ENCODE data around the gene PEAR1. TPM values are rescaled to one million over a fixed set of nuclear protein-coding genes. Genes with fewer than 3 reads are reported as not detected.

PEAR1 gene
- polyA plus RNA-seq, 3 donors = not detected

- Mint-ChIP-seq H3K4me1 (peaks cover 32% of the 10 kb centered on the region), H3K4me3 (peak overlapping the region in 1 of 2 donors; percentile 87), H3K27me3 (ENCODE audit: low read depth in 3 of 3) (peaks cover 92 to 99% (median 94%) of the 10 kb centered on the region in 3 donors), H3K9me3 (peaks cover 6 to 37% (median 22%) of the 10 kb centered on the region in 7 donors), H3K36me3 (peaks cover 3 to 23% of the 10 kb centered on the region in 2 donors), H3K27ac (no peak overlapping the region)
- Histone ChIP-seq H3K79me2 (ENCODE audit: insufficient read depth, low read length) (no peaks in the 10 kb centered on the region), H3K4me3 (replicated peaks in 1 of 3; ENCODE audit: low read depth in 2 of 3, low read length in 3 of 3) (no peak overlapping the region), H3K36me3 (replicated peaks in 1 of 2; ENCODE audit: control insufficient read depth in 1 of 2, insufficient read depth in 2 of 2, low read length in 2 of 2) (no peaks in the 10 kb centered on the region), H3K4me1 (ENCODE audit: control insufficient read depth in 1 of 2, insufficient read depth in 2 of 2, low read length in 2 of 2) (peaks cover 18 to 26% of the 10 kb centered on the region in 2 donors), H3K27ac (ENCODE audit: low read depth in 1 of 2, low read length in 2 of 2) (no peak overlapping the region), H3K27me3 (ENCODE audit: control insufficient read depth in 2 of 2, insufficient read depth in 2 of 2, low read length in 2 of 2) (peaks cover 64 to 87% of the 10 kb centered on the region in 2 donors), H3K9ac (ENCODE audit: insufficient read depth, low read length, poor library complexity, severe bottlenecking) (no peak overlapping the region), H3K9me3 (replicated peaks in 1 of 2; ENCODE audit: control insufficient read depth in 1 of 2, insufficient read depth in 1 of 2, low read length in 2 of 2) (peaks cover 6 to 46% of the 10 kb centered on the region in 2 donors), H3K4me2 (replicated peaks; ENCODE audit: extremely low read depth, low read length, poor library complexity, severe bottlenecking) (no peak overlapping the region), H4K20me1 (ENCODE audit: insufficient read depth, low read length) (no peaks in the 10 kb centered on the region), H2AFZ (ENCODE audit: insufficient read depth, low read depth, low read length, poor library complexity, severe bottlenecking) (no peak overlapping the region)
- intact Hi-C loops (cut with micrococcal nuclease) = loop anchor here (5.0 kb wide), 1 partner anchor 33 kb away; the partner anchor contains the start of gene PEAR1 (in 2 of the 2)
- no peak for TF ChIP-seq CTCF (IDR thresholded peaks at IDR 0.05)
- DNase-seq = no peak
- WGBS (ENCODE audit: insufficient coverage) = 92% methylated on average over 3 of the region's 5 CpGs
These were observed 31.9 kb downstream of the PEAR1 start for GRCh38 chr1:156925154-156926010.

- H3K4me3 Mint-ChIP-seq = peak overlapping the region in 1 of 2 donors; percentile 87
These were observed 32.7 kb downstream of the PEAR1 start for GRCh38 chr1:156926175-156926574.

More at GRCh38 chr1:156926175-156926574, 32.7 kb downstream of the PEAR1 start:
- Histone ChIP-seq H3K4me3 (replicated peaks in 1 of 3; ENCODE audit: low read depth in 2 of 3, low read length in 3 of 3) (no peak overlapping the region), H3K36me3 (replicated peaks in 1 of 2; ENCODE audit: control insufficient read depth in 1 of 2, insufficient read depth in 2 of 2, low read length in 2 of 2) (no peaks in the 10 kb centered on the region), H3K27me3 (ENCODE audit: control insufficient read depth in 2 of 2, insufficient read depth in 2 of 2, low read length in 2 of 2) (peaks cover 57 to 80% of the 10 kb centered on the region in 2 donors), H3K79me2 (ENCODE audit: insufficient read depth, low read length) (no peaks in the 10 kb centered on the region), H3K4me2 (replicated peaks; ENCODE audit: extremely low read depth, low read length, poor library complexity, severe bottlenecking) (no peak overlapping the region), H4K20me1 (ENCODE audit: insufficient read depth, low read length) (no peaks in the 10 kb centered on the region), H3K9ac (ENCODE audit: insufficient read depth, low read length, poor library complexity, severe bottlenecking) (no peak overlapping the region), H3K9me3 (replicated peaks in 1 of 2; ENCODE audit: control insufficient read depth in 1 of 2, insufficient read depth in 1 of 2, low read length in 2 of 2) (peaks cover 6 to 40% of the 10 kb centered on the region in 2 donors), H3K27ac (ENCODE audit: low read depth in 1 of 2, low read length in 2 of 2) (no peak overlapping the region), H3K4me1 (ENCODE audit: control insufficient read depth in 1 of 2, insufficient read depth in 2 of 2, low read length in 2 of 2) (peaks cover 22 to 29% of the 10 kb centered on the region in 2 donors), H2AFZ (ENCODE audit: insufficient read depth, low read depth, low read length, poor library complexity, severe bottlenecking) (no peak overlapping the region)
- intact Hi-C loops (cut with micrococcal nuclease) = loop anchor here (5.0 kb wide), 1 partner anchor 34 kb away; the partner anchor contains the start of gene PEAR1 (in 2 of the 2)
- peaks cover 87 to 93% (median 90%) of the 10 kb centered on the region in 3 donors for H3K27me3 Mint-ChIP-seq (ENCODE audit: low read depth in 3 of 3)
- peak; percentile 10 to 44 (median 11) for DNase-seq
- peaks cover 6 to 34% (median 22%) of the 10 kb centered on the region in 7 donors for H3K9me3 Mint-ChIP-seq
- peaks cover 33% of the 10 kb centered on the region for H3K4me1 Mint-ChIP-seq
- no peak for TF ChIP-seq CTCF (IDR thresholded peaks at IDR 0.05)
- WGBS (ENCODE audit: insufficient coverage) = 0% methylated on average over 2 of the region's 3 CpGs
- peaks cover 3 to 21% of the 10 kb centered on the region in 2 donors for H3K36me3 Mint-ChIP-seq
- no peak overlapping the region for H3K27ac Mint-ChIP-seq

Data from CD14-positive monocyte (primary cell).